Rectal smooth muscle tissue (tissue), 1 donor: ENCODE measurements around the gene OR2T6.
"Not testable (repeated sequence)": the region's sequence is repeated elsewhere in the genome, so short reads cannot be mapped to it uniquely, and the experiment has no call there.

ENCODE experiments used
- H3K27ac ChIP-seq: one replicate; pipeline ENCODE4 v1.7.0; 2013; ENCODE audit warnings: low read depth, low read length, inconsistent platforms
- H3K27me3 ChIP-seq: one replicate; pipeline ENCODE4 v1.7.0; 2013; ENCODE audit warnings: low read length; ENCODE audit not compliant: control insufficient read depth, insufficient read depth
- H3K36me3 ChIP-seq: one replicate; pipeline ENCODE4 v1.7.0; 2013; ENCODE audit warnings: low read length; ENCODE audit not compliant: control insufficient read depth, insufficient read depth
- H3K4me1 ChIP-seq: one replicate; pipeline ENCODE4 v1.7.0; 2013; ENCODE audit warnings: low read length; ENCODE audit not compliant: control insufficient read depth, insufficient read depth
- H3K4me3 ChIP-seq: one replicate; pipeline ENCODE4 v1.7.0; 2013; ENCODE audit warnings: low read length
- H3K9ac ChIP-seq: one replicate; pipeline ENCODE4 v1.7.0; 2013; ENCODE audit warnings: low read length

The OR2T6 gene

GRCh38 chr1:248438668-248439067, 63.1 kb downstream of the OR2T6 start:
- H3K4me3 ChIP-seq, H3K4me1 ChIP-seq, H3K36me3 ChIP-seq, H3K9ac ChIP-seq, H3K27me3 ChIP-seq, H3K27ac ChIP-seq: not testable (repeated sequence)

GRCh38 chr1:248439283-248439682, 63.7 kb downstream of the OR2T6 start:
- H3K4me3 ChIP-seq, H3K27me3 ChIP-seq, H3K9ac ChIP-seq, H3K4me1 ChIP-seq, H3K27ac ChIP-seq, H3K36me3 ChIP-seq: not testable (repeated sequence)
